Breast epithelium (tissue), 3 donors: ENCODE measurements around the gene THRAP3.

ENCODE experiments used
- POLR2A ChIP-seq: fragments of 450-650 bp; IDR thresholded peaks from one replicate; pipeline ENCODE4 v1.6.1; 2016; ENCODE audit warnings: antibody characterized with exemption, mild to moderate bottlenecking, moderate library complexity
- TF ChIP-seq, protein P1 (sequence below), 3 donors: fragments of 450-650 bp; IDR thresholded peaks; one replicate each; pipeline ENCODE4 v1.5.1; 2016 to 2017; ENCODE audit warnings: antibody characterized with exemption in 3 of 3, mild to moderate bottlenecking in 3 of 3, moderate library complexity in 3 of 3

DNA sequence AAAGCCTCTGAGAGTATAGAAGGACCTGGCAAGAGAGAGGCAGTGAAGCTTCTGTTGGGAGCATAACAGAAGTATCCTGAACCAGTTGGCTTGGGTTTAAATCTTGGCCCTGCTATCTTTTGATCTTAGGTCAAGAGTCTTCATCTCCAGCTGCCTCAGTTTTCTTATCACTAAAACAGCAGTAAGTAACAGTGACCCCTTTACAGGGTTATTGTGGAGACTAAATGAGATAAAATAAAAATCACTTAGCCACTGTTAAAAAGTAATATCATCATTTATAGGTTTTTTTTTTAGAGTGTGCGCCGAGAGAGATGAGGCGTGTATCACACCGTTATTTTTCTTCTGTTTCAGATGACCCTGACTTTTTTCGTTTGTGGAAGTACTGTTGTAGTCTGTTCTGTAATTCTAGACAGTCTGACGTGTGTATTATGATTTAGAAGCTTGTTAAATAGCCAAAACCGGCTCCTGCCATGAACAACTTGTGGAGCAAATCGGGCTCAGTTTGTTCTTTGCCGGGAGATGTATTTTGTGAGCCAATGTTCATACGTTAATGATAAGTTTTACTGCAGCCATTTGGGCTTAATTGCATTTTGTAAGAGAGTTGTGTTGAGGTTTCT lies 1.1 kb downstream of the THRAP3 start:
- TF ChIP-seq, protein P1, sequence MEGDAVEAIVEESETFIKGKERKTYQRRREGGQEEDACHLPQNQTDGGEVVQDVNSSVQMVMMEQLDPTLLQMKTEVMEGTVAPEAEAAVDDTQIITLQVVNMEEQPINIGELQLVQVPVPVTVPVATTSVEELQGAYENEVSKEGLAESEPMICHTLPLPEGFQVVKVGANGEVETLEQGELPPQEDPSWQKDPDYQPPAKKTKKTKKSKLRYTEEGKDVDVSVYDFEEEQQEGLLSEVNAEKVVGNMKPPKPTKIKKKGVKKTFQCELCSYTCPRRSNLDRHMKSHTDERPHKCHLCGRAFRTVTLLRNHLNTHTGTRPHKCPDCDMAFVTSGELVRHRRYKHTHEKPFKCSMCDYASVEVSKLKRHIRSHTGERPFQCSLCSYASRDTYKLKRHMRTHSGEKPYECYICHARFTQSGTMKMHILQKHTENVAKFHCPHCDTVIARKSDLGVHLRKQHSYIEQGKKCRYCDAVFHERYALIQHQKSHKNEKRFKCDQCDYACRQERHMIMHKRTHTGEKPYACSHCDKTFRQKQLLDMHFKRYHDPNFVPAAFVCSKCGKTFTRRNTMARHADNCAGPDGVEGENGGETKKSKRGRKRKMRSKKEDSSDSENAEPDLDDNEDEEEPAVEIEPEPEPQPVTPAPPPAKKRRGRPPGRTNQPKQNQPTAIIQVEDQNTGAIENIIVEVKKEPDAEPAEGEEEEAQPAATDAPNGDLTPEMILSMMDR (IDR thresholded peaks at IDR 0.05) = no peak
- no peak for TF ChIP-seq POLR2A
